ENCODE measurements around the gene WDR82. TPM values are rescaled to one million over a fixed set of nuclear protein-coding genes. Genes with fewer than 3 reads are reported as not detected.

WDR82 gene
- total RNA-seq, 1 donor from 2014 or later: 106 TPM

GRCh38 chr3:52315006-52315405 is 36.6 kb upstream of the WDR82 start:
- DNase-seq: no peak
- H3K4me3 Mint-ChIP-seq: no peak overlapping the region
- H3K9me3 Mint-ChIP-seq: no peaks in the 10 kb centered on the region
- intact Hi-C loops (cut with micrococcal nuclease): no loop called here
- H3K27ac Mint-ChIP-seq: no peak overlapping the region
- no peaks in the 10 kb centered on the region for H3K36me3 Mint-ChIP-seq (ENCODE audit: low read depth)
- peaks cover 35% of the 10 kb centered on the region for H3K4me1 Mint-ChIP-seq
- H3K27me3 Mint-ChIP-seq: no peaks in the 10 kb centered on the region

GRCh38 chr3:52314489-52314888 is 36.0 kb upstream of the WDR82 start:
- intact Hi-C loops (cut with micrococcal nuclease): no loop called here
- no peak overlapping the region for H3K4me3 Mint-ChIP-seq
- DNase-seq: no peak
- H3K4me1 Mint-ChIP-seq: peaks cover 35% of the 10 kb centered on the region
- peaks cover 3% of the 10 kb centered on the region for H3K36me3 Mint-ChIP-seq (ENCODE audit: low read depth)
- H3K27ac Mint-ChIP-seq: peak overlapping the region; percentile 51
- no peaks in the 10 kb centered on the region for H3K9me3 Mint-ChIP-seq
- no peaks in the 10 kb centered on the region for H3K27me3 Mint-ChIP-seq

GRCh38 chr3:52313774-52314188 is 35.3 kb upstream of the WDR82 start:
- H3K27ac Mint-ChIP-seq: no peak overlapping the region
- H3K4me3 Mint-ChIP-seq: no peak overlapping the region
- no peak for DNase-seq
- H3K4me1 Mint-ChIP-seq: peaks cover 35% of the 10 kb centered on the region
- no peaks in the 10 kb centered on the region for H3K27me3 Mint-ChIP-seq
- no peaks in the 10 kb centered on the region for H3K9me3 Mint-ChIP-seq
- H3K36me3 Mint-ChIP-seq (ENCODE audit: low read depth): peaks cover 5% of the 10 kb centered on the region
- intact Hi-C loops (cut with micrococcal nuclease): no loop called here

- DNase-seq: no peak
- H3K27me3 Mint-ChIP-seq: no peaks in the 10 kb centered on the region
- H3K4me3 Mint-ChIP-seq: no peak overlapping the region
- intact Hi-C loops (cut with micrococcal nuclease): no loop called here
- peaks cover 5% of the 10 kb centered on the region for H3K36me3 Mint-ChIP-seq (ENCODE audit: low read depth)
- peaks cover 32% of the 10 kb centered on the region for H3K4me1 Mint-ChIP-seq
- H3K9me3 Mint-ChIP-seq: no peaks in the 10 kb centered on the region
- H3K27ac Mint-ChIP-seq: no peak overlapping the region
Observed at GRCh38 chr3:52313188-52313773, 34.8 kb upstream of the WDR82 start.

DNA sequence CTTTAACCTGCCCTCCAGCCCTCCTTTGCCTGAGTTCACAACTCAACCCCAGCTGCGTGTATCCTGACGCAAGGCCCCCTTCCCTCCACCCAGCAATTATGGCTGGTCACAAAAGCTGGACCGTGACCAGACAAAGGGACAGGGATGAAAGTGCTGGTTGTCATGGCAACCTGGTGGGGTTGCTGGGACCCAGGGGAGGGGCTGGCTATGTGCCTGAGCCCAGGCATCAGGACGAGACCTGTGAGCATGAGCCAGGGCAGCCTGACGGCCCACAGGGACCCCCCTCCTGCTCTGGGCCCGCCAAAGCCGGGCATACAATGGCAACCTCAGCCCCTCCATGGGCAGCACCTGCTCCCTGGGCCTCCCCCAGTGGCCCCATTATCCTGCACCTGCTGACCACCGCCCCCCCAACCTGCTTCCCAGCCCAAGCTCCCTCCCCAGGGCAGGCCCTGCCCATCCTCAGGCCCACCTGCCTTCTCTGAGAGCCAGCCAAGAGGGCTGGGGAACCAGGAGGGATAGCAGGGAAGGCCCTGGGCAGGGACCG is 33.2 kb upstream of the WDR82 start:
- Mint-ChIP-seq H3K27me3 (no peaks in the 10 kb centered on the region), H3K4me3 (no peak overlapping the region), H3K36me3 (ENCODE audit: low read depth) (peaks cover 5% of the 10 kb centered on the region), H3K9me3 (no peaks in the 10 kb centered on the region), H3K4me1 (peaks cover 22% of the 10 kb centered on the region), H3K27ac (no peak overlapping the region)
- intact Hi-C loops (cut with micrococcal nuclease): no loop called here
- no peak for DNase-seq

DNA sequence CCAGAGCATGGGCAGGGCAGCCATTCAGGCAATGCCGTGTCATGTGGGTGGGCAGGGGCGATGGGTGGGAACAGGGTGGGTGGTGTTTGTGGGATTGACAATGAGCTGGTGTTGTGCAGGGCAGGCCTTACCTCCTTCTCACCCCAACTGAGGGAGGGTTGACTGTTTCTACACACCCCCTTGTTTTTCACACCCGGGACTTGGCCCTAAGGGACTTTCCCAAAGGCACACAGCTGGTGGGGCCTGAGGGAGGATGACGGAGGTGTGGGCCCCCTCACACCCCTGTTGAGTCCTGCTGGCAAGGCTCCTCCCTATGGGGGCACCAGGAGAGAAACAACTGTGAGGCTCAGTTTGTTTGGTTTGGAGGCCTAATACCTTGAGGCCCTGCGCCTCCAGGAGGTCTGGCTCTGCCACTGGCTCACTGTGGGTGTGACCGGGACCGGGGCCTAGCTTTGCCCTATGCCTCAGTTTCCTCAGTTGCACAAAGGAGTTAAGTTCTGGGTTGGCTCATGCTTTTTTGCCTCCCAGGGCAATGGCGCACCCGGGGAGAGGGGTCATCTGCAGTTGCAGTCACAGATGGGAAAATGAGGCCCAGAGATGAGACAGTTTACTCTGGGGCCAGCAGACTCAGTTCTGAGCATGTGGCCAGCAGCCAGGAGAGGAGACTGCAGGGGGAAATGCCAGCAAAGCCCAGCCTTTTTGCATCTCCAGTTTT is 32.6 kb upstream of the WDR82 start:
- Mint-ChIP-seq H3K4me3 (no peak overlapping the region), H3K27ac (peak overlapping the region; percentile 60), H3K27me3 (no peaks in the 10 kb centered on the region), H3K9me3 (no peaks in the 10 kb centered on the region), H3K4me1 (peaks cover 18% of the 10 kb centered on the region), H3K36me3 (ENCODE audit: low read depth) (peaks cover 7% of the 10 kb centered on the region)
- intact Hi-C loops (cut with micrococcal nuclease): no loop called here
- peak; percentile 70 for DNase-seq

GRCh38 chr3:52308308-52308707 is 29.9 kb upstream of the WDR82 start:
- DNase-seq: no peak

DNA sequence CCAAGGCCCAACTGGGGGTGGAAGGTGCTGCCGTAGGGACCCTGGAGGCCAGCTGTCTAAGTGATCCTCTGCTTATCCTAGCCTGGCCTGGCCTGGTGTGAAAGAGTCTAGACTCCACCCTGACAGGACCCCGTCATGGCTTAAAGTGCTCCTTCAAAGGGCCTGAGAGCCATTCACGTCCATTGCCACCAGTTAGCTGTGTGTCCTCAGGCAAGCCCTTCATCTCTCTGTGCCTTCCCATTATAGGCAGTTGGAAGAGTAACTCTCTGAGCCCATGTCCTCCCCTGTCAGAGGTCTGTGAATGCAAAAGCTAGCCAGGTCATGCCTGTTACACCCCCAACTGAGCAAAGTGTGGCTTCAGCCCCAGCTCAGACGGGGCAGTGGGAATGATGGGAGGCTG is 28.5 kb upstream of the WDR82 start:
- no peaks in the 10 kb centered on the region for H3K27me3 Mint-ChIP-seq
- no peak overlapping the region for H3K27ac Mint-ChIP-seq
- H3K36me3 Mint-ChIP-seq (ENCODE audit: low read depth): peaks cover 9% of the 10 kb centered on the region
- intact Hi-C loops (cut with micrococcal nuclease): no loop called here
- H3K9me3 Mint-ChIP-seq: no peaks in the 10 kb centered on the region
- H3K4me3 Mint-ChIP-seq: no peak overlapping the region
- H3K4me1 Mint-ChIP-seq: peaks cover 12% of the 10 kb centered on the region
- no peak for DNase-seq

More at GRCh38 chr3:52308308-52308707, 29.9 kb upstream of the WDR82 start:
- intact Hi-C loops (cut with micrococcal nuclease): no loop called here
- Mint-ChIP-seq H3K9me3 (no peaks in the 10 kb centered on the region), H3K4me3 (no peak overlapping the region), H3K36me3 (ENCODE audit: low read depth) (peaks cover 9% of the 10 kb centered on the region), H3K4me1 (peaks cover 14% of the 10 kb centered on the region), H3K27me3 (no peaks in the 10 kb centered on the region), H3K27ac (no peak overlapping the region)

DNA sequence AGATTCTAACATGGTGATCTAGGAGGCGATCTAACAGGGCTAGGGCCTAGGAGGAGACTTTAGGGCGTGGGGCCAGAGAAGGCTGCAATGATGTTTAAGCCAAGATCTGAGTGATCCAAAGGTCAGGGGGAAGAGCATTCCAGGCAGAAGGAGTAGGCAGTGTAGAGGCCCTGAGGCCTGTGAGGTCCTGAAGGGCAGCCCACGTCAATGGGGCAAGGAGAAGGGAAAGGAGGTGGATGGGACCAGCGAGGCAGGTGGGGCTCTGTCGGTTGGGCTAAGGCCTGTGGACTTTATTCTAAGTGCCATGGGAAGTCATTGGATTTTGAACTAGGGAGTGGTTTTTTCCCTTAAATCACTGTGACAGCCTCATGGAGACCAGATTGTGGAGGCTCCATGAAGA is 27.5 kb upstream of the WDR82 start:
- intact Hi-C loops (cut with micrococcal nuclease): no loop called here
- no peak for DNase-seq
- peaks cover 9% of the 10 kb centered on the region for H3K4me1 Mint-ChIP-seq
- no peaks in the 10 kb centered on the region for H3K27me3 Mint-ChIP-seq
- H3K4me3 Mint-ChIP-seq: no peak overlapping the region
- no peak overlapping the region for H3K27ac Mint-ChIP-seq
- peaks cover 9% of the 10 kb centered on the region for H3K36me3 Mint-ChIP-seq (ENCODE audit: low read depth)
- no peaks in the 10 kb centered on the region for H3K9me3 Mint-ChIP-seq

- H3K4me1 Mint-ChIP-seq: peaks cover 2% of the 10 kb centered on the region
- H3K27ac Mint-ChIP-seq: no peak overlapping the region
- peaks cover 5% of the 10 kb centered on the region for H3K36me3 Mint-ChIP-seq (ENCODE audit: low read depth)
- no peaks in the 10 kb centered on the region for H3K9me3 Mint-ChIP-seq
- no peak for DNase-seq
- H3K27me3 Mint-ChIP-seq: no peaks in the 10 kb centered on the region
- intact Hi-C loops (cut with micrococcal nuclease): no loop called here
- H3K4me3 Mint-ChIP-seq: no peak overlapping the region
Observed at GRCh38 chr3:52303811-52304210, 25.4 kb upstream of the WDR82 start.

DNA sequence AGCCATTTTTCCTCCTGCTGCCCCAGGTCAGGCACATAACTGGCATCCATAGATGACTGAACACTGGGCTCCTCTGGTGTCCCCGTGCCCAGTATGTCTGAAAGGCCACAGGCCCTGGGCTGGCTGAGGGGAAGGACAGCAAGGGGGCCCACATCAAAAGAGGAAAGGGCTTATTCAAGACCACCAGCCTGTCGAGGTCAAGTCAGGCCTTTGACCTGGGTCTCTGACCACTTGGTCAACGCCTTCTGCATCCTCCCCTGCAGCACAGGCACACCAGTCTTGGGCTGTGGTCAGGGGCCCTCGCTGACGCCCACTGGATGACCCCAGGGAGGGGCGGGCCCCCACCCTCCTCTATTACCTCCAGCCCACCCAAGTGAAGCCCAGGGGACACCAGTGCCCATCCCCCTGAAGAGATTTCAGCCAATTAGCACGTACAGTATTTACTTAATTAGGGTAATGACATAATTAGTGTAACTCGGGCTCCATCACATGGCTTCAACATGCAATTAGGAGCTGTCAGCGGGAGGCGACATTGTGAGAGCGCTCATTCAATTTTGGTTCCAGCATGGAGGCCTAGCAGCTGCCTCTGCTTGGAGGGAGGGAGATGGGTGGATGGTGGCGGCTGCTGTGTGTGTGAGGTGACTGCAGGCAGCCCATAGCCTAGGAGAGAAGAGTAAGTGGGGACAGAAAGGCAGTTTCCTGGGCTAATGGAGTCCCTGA is 24.1 kb upstream of the WDR82 start:
- Mint-ChIP-seq H3K36me3 (ENCODE audit: low read depth) (peaks cover 5% of the 10 kb centered on the region), H3K27ac (peak overlapping the region; percentile 58), H3K4me1 (peaks cover 2% of the 10 kb centered on the region), H3K4me3 (no peak overlapping the region), H3K9me3 (no peaks in the 10 kb centered on the region), H3K27me3 (no peaks in the 10 kb centered on the region)
- intact Hi-C loops (cut with micrococcal nuclease): no loop called here
- DNase-seq: no peak

GRCh38 chr3:52299879-52300611 is 21.6 kb upstream of the WDR82 start:
- intact Hi-C loops (cut with micrococcal nuclease): no loop called here
- H3K9me3 Mint-ChIP-seq: no peaks in the 10 kb centered on the region
- H3K4me3 Mint-ChIP-seq: no peak overlapping the region
- no peaks in the 10 kb centered on the region for H3K36me3 Mint-ChIP-seq (ENCODE audit: low read depth)
- H3K27me3 Mint-ChIP-seq: no peaks in the 10 kb centered on the region
- H3K4me1 Mint-ChIP-seq: peaks cover 2% of the 10 kb centered on the region
- DNase-seq: no peak
- no peak overlapping the region for H3K27ac Mint-ChIP-seq

- H3K4me3 Mint-ChIP-seq: no peak overlapping the region
- H3K27ac Mint-ChIP-seq: no peak overlapping the region
- DNase-seq: no peak
- H3K9me3 Mint-ChIP-seq: no peaks in the 10 kb centered on the region
- peaks cover 2% of the 10 kb centered on the region for H3K4me1 Mint-ChIP-seq
- intact Hi-C loops (cut with micrococcal nuclease): no loop called here
- H3K27me3 Mint-ChIP-seq: no peaks in the 10 kb centered on the region
- no peaks in the 10 kb centered on the region for H3K36me3 Mint-ChIP-seq (ENCODE audit: low read depth)
Observed at GRCh38 chr3:52299247-52299878, 20.9 kb upstream of the WDR82 start.
